Measurements from ENCODE around the gene SCN1B. TPM values are rescaled to one million over a fixed set of nuclear protein-coding genes. Genes with fewer than 3 reads are reported as not detected.
"Not testable (repeated sequence)": the region's sequence is repeated elsewhere in the genome, so short reads cannot be mapped to it uniquely, and the experiment has no call there.

SCN1B gene
- total RNA-seq, result 12.9 TPM

GRCh38 chr19:35030257-35031071, at the start of gene SCN1B:
SCN1B (plus strand) TSS chr19:35030470; CDS start chr19:35030821, 351 bp downstream.
- DNase-seq, result peak; percentile 73

GRCh38 chr19:34982275-34982674, 48.0 kb upstream of the SCN1B start:
- DNase-seq, result no peak

- no peak for DNase-seq
Observed at GRCh38 chr19:34983786-34984185, 46.5 kb upstream of the SCN1B start.

- no peak for DNase-seq
Observed at GRCh38 chr19:34984287-34984686, 46.0 kb upstream of the SCN1B start.

- peak; percentile 50 for DNase-seq
Observed at GRCh38 chr19:34985249-34986022, 44.8 kb upstream of the SCN1B start.

- no peak for DNase-seq
Observed at GRCh38 chr19:34988119-34988518, 42.2 kb upstream of the SCN1B start.

- DNase-seq, result no peak
Observed at GRCh38 chr19:34989298-34989697, 41.0 kb upstream of the SCN1B start.

- DNase-seq, result no peak
Observed at GRCh38 chr19:34990578-34991192, 39.6 kb upstream of the SCN1B start.

- DNase-seq, result no peak
Observed at GRCh38 chr19:34991542-34992333, 38.5 kb upstream of the SCN1B start.

GRCh38 chr19:34992582-34992981, 37.7 kb upstream of the SCN1B start:
- DNase-seq, result not testable (repeated sequence)

GRCh38 chr19:34994286-34994642, 36.0 kb upstream of the SCN1B start:
- DNase-seq, result no peak

- no peak for DNase-seq
Observed at GRCh38 chr19:34994643-34995541, 35.4 kb upstream of the SCN1B start.

GRCh38 chr19:34995551-34995950, 34.7 kb upstream of the SCN1B start:
- no peak for DNase-seq

- no peak for DNase-seq
Observed at GRCh38 chr19:34997071-34997617, 33.1 kb upstream of the SCN1B start.

GRCh38 chr19:34998224-34998623, 32.0 kb upstream of the SCN1B start:
- not testable (repeated sequence) for DNase-seq

GRCh38 chr19:34998777-34999497, 31.3 kb upstream of the SCN1B start:
- no peak for DNase-seq

GRCh38 chr19:34999498-35000337, 30.6 kb upstream of the SCN1B start, which contains the start of gene GRAMD1A:
GRAMD1A (plus strand) TSS chr19:35000323; CDS start chr19:35000479, 156 bp downstream.
- DNase-seq, result peak; percentile 94

GRCh38 chr19:35000338-35000646, 30.0 kb upstream of the SCN1B start:
- no peak for DNase-seq
